H1 (cell line): ENCODE data around the gene FSCN2. TPM values are rescaled to one million over a fixed set of nuclear protein-coding genes. Genes with fewer than 3 reads are reported as not detected.

Experiments
- CTCF ChIA-PET: fragments of 300-600 bp; sonication (Branson Sonifier 250); formaldehyde crosslinking; loops from one replicate; lab custom pipeline; 2021; ENCODE audit not compliant: partially characterized antibody; lab: Charles Lee
- POLR2A ChIA-PET: fragments of 300-600 bp; sonication (Branson Sonifier 250); formaldehyde crosslinking; loops from one replicate; lab custom pipeline; 2021; ENCODE audit warnings: inconsistent platforms; ENCODE audit not compliant: partially characterized antibody; lab: Charles Lee
- DNase-seq, 2 experiments: peaks; one replicate each; pipeline versions ENCODE4 v3.0.0 to v3.0.0-alpha.2; 2010 to 2022; ENCODE audit warnings: low spot score in 2 of 2, low read depth in 1 of 2, mixed read lengths in 1 of 2
- FAIRE-seq: peaks from 2 replicates; lab custom pipeline; 2011; peaks lifted over from hg19 to GRCh38; lab: Jason Lieb, UNC
- H2AFZ ChIP-seq: 2 replicates; pipeline ENCODE4 v1.8.1; 2012; ENCODE audit warnings: low read length, inconsistent platforms
- H2AK5ac ChIP-seq: 2 replicates; pipeline ENCODE4 v1.6.1; 2013; ENCODE audit warnings: low read depth, low read length
- H2BK120ac ChIP-seq: replicated peaks from 2 replicates; pipeline ENCODE3; 2013; ENCODE audit warnings: low read depth, low read length, inconsistent platforms
- H2BK12ac ChIP-seq: 2 replicates; pipeline ENCODE4 v1.6.1; 2013; ENCODE audit warnings: low read depth, low read length
- H2BK15ac ChIP-seq: 2 replicates; pipeline ENCODE4 v1.6.1; 2013; ENCODE audit warnings: low read length
- H2BK20ac ChIP-seq: 2 replicates; pipeline ENCODE4 v1.6.1; 2013; ENCODE audit warnings: low read length
- H2BK5ac ChIP-seq: 2 replicates; pipeline ENCODE4 v1.6.1; 2013; ENCODE audit warnings: low read depth, low read length
- H3K14ac ChIP-seq: 2 replicates; pipeline ENCODE4 v1.6.1; 2013; ENCODE audit warnings: inconsistent platforms; ENCODE audit not compliant: insufficient read length
- H3K18ac ChIP-seq: 2 replicates; pipeline ENCODE4 v1.6.1; 2013; ENCODE audit warnings: low read length; ENCODE audit errors: extremely low read depth
- H3K23ac ChIP-seq: 2 replicates; pipeline ENCODE4 v1.6.1; 2013; ENCODE audit warnings: inconsistent platforms; ENCODE audit not compliant: insufficient read length
- H3K23me2 ChIP-seq: 2 replicates; pipeline ENCODE4 v1.6.1; 2013; ENCODE audit warnings: low read depth, low read length
- H3K27ac ChIP-seq: 2 replicates; pipeline ENCODE4 v1.6.1; 2011; ENCODE audit warnings: low read depth, low read length, inconsistent platforms
- H3K27me3 ChIP-seq, 4 experiments: replicated peaks in 1 of 4; 1 replicate in 1 of 4; 2 replicates in 3 of 4; pipeline versions ENCODE4 v1.6.1 to v1.8.1; 2011 to 2013; ENCODE audit warnings: low read length in 3 of 4, mild to moderate bottlenecking in 3 of 4, inconsistent platforms in 2 of 4, mixed read lengths in 2 of 4, moderate library complexity in 1 of 4; ENCODE audit not compliant: control insufficient read depth in 3 of 4, insufficient read depth in 3 of 4; ENCODE audit errors: extremely low read depth in 1 of 4
- H3K36me3 ChIP-seq, 4 experiments: 2 replicates each; pipeline versions ENCODE4 v1.6.1 to v1.8.1; 2011 to 2013; ENCODE audit warnings: mild to moderate bottlenecking in 4 of 4, low read length in 3 of 4, moderate library complexity in 2 of 4, control low read depth in 1 of 4, inconsistent platforms in 1 of 4; ENCODE audit not compliant: insufficient read depth in 4 of 4, control insufficient read depth in 2 of 4
- H3K4ac ChIP-seq: replicated peaks from 2 replicates; pipeline ENCODE3; 2013; ENCODE audit warnings: low read length, low read depth, mixed read lengths, inconsistent platforms; ENCODE audit not compliant: insufficient read length
- H3K4me1 ChIP-seq, 4 experiments: replicated peaks in 1 of 4; 1 replicate in 1 of 4; 2 replicates in 3 of 4; pipeline versions ENCODE4 v1.6.1 to v1.8.1; 2011 to 2013; ENCODE audit warnings: low read length in 3 of 4, inconsistent platforms in 2 of 4, mixed read lengths in 1 of 4; ENCODE audit not compliant: insufficient read depth in 4 of 4, control insufficient read depth in 3 of 4
- H3K4me2 ChIP-seq, 2 experiments: 2 replicates each; pipeline versions ENCODE4 v1.6.1 to v1.8.1; 2011 to 2013; ENCODE audit warnings: low read depth in 2 of 2, low read length in 2 of 2, control low read depth in 1 of 2, inconsistent platforms in 1 of 2, mild to moderate bottlenecking in 1 of 2; ENCODE audit not compliant: insufficient read depth in 1 of 2
- H3K4me3 ChIP-seq, 4 experiments: fragments of 200-600, 300-600 bp in 1 of 4; sonication (generic), shearing (Covaris generic), sonication (Bioruptor Twin) in 1 of 4; 2 replicates each; pipeline versions ENCODE4 v1.5.1 to v1.8.1; 2011 to 2016; ENCODE audit warnings: low read length in 4 of 4, low read depth in 3 of 4, control low read depth in 2 of 4, inconsistent platforms in 2 of 4, mild to moderate bottlenecking in 2 of 4, mixed read lengths in 1 of 4, moderate library complexity in 1 of 4; ENCODE audit not compliant: insufficient read depth in 2 of 4; ENCODE audit errors: extremely low read depth in 1 of 4
- H3K56ac ChIP-seq: replicated peaks from 2 replicates; pipeline ENCODE3; 2013; ENCODE audit warnings: low read depth, mild to moderate bottlenecking, mixed read lengths, low read length, inconsistent platforms; ENCODE audit not compliant: insufficient read length
- H3K79me1 ChIP-seq: 2 replicates; pipeline ENCODE4 v1.6.1; 2013; ENCODE audit warnings: low read depth, low read length, control low read depth
- H3K79me2 ChIP-seq, 2 experiments: 2 replicates each; pipeline versions ENCODE4 v1.6.1 to v1.8.1; 2012 to 2013; ENCODE audit warnings: low read length in 2 of 2, mild to moderate bottlenecking in 2 of 2, inconsistent platforms in 1 of 2; ENCODE audit not compliant: insufficient read depth in 2 of 2, control insufficient read depth in 1 of 2
- H3K9ac ChIP-seq, 4 experiments: replicated peaks in 1 of 4; 1 replicate in 1 of 4; 2 replicates in 3 of 4; pipeline versions ENCODE4 v1.6.1 to v1.8.1; 2011 to 2013; ENCODE audit warnings: low read depth in 3 of 4, low read length in 3 of 4, control low read depth in 2 of 4, mild to moderate bottlenecking in 2 of 4, moderate library complexity in 2 of 4, inconsistent platforms in 1 of 4; ENCODE audit errors: extremely low read depth in 1 of 4
- H3K9me3 ChIP-seq, 2 experiments: 2 replicates each; pipeline versions ENCODE4 v1.6.1 to v1.8.1; 2012 to 2013; ENCODE audit warnings: mild to moderate bottlenecking in 2 of 2, moderate library complexity in 2 of 2, control low read depth in 1 of 2, inconsistent platforms in 1 of 2, low read depth in 1 of 2, low read length in 1 of 2, mixed read lengths in 1 of 2; ENCODE audit not compliant: insufficient read depth in 2 of 2
- H4K20me1 ChIP-seq, 2 experiments: replicated peaks in 1 of 2; 2 replicates each; pipeline versions ENCODE3 to v1.8.1; 2011 to 2013; ENCODE audit warnings: inconsistent platforms in 2 of 2, low read length in 2 of 2, mild to moderate bottlenecking in 1 of 2; ENCODE audit not compliant: insufficient read depth in 2 of 2, control insufficient read depth in 1 of 2
- H4K5ac ChIP-seq: 2 replicates; pipeline ENCODE4 v1.6.1; 2013; ENCODE audit warnings: low read length, low read depth, mixed read lengths, inconsistent platforms; ENCODE audit not compliant: insufficient read length
- H4K8ac ChIP-seq: 2 replicates; pipeline ENCODE4 v1.8.0; 2013; ENCODE audit warnings: mild to moderate bottlenecking, moderate library complexity, low read length, inconsistent platforms; ENCODE audit not compliant: insufficient read depth; ENCODE audit errors: extremely low read depth
- H4K91ac ChIP-seq: replicated peaks from 2 replicates; pipeline ENCODE3; 2013; ENCODE audit warnings: low read length, mixed read lengths, inconsistent platforms; ENCODE audit not compliant: insufficient read length
- BACH1 ChIP-seq: IDR thresholded peaks from 2 replicates; pipeline ENCODE4 v1.6.1; 2012; ENCODE audit warnings: low read length, improper control_type of control experiment
- CEBPB ChIP-seq: IDR thresholded peaks from 2 replicates; pipeline ENCODE4 v1.6.1; 2012; ENCODE audit warnings: low read depth, low read length
- HDAC2 ChIP-seq, 2 experiments: fragments of 300-600 bp in 1 of 2; sonication (generic) in 1 of 2; IDR thresholded peaks; 2 replicates each; pipeline ENCODE4 v1.6.1; 2011 to 2012; ENCODE audit warnings: low read depth in 2 of 2, low read length in 2 of 2, mild to moderate bottlenecking in 2 of 2, moderate library complexity in 2 of 2, borderline replicate concordance in 1 of 2, inconsistent platforms in 1 of 2
- RXRA ChIP-seq: IDR thresholded peaks from 2 replicates; pipeline ENCODE4 v1.6.1; 2011; ENCODE audit warnings: low read depth, mild to moderate bottlenecking, low read length, moderate library complexity; ENCODE audit not compliant: insufficient read depth
- SUZ12 ChIP-seq: fragments of 200-600 bp; sonication (generic); IDR thresholded peaks from 2 replicates; pipeline ENCODE4 v1.6.1; 2012; ENCODE audit warnings: mild to moderate bottlenecking, inconsistent platforms, low read length, moderate library complexity, mixed read lengths
- polyA plus RNA-seq, 7 experiments: library from polyadenylated mRNA; depleted of rRNA in 3 of 7; stranded (reverse) in 5 of 7; unstranded in 2 of 7; fragments of >200 nt in 5 of 7; fragments of 200-250 nt in 2 of 7; gene quantifications; 1 replicate in 5 of 7; 2 replicates in 1 of 7; 4 replicates in 1 of 7; pipeline versions ENCODE4 v1.2.1 to v1.2.3, GENCODE V29; 2011 to 2013; ENCODE audit warnings: missing spikeins in 2 of 7, mixed read lengths in 2 of 7
- total RNA-seq: library from RNA; stranded (reverse); fragmentation: NEBNext Ultra II Directional; extraction: Animal tissue kit (Norgen Biotek cat#: 25700); gene quantifications from 2 replicates; pipeline ENCODE4 v1.2.1, GENCODE V29; 2021

Gene FSCN2
- total and polyA plus RNA-seq, 2 of the 8 experiments (the other 6 are each of a cell fraction or from before 2014, with no cell fraction given), result 0.18 to 0.30 TPM

DNA sequence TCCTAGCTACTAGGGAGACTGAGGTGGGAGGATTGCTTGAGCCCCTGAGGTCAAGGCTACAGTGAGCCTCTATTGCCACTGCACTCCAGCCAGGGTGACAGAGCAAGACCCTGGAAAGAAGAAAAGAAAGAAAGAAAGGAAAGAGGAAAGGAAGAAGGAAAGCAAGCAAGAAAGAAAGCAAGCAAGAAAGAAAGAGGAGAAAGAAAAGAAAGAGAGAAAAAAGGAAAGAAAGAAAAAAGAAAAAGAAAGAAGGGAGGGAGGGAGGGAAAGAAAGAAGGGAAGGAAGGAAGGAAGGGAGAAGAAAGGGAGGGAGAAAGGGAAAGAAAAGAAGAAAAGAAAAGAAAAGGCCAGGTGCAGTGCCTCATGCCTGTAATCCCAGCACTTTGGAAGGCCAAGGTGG lies 24.6 kb upstream of the FSCN2 start:
- Histone ChIP-seq H3K18ac (no peak overlapping the region), H3K79me2 (no peaks in the 10 kb centered on the region), H2BK5ac (no peak overlapping the region), H3K23me2 (no peaks in the 10 kb centered on the region), H4K20me1 (peaks cover 0 to under 1% of the 10 kb centered on the region in 2 experiments), H3K23ac (no peak overlapping the region), H3K4me3 (no peak overlapping the region), H2BK12ac (no peak overlapping the region), H3K4me2 (no peak overlapping the region), H3K56ac (no peak overlapping the region), H2BK20ac (no peak overlapping the region), H2AK5ac (no peak overlapping the region), H3K14ac (no peak overlapping the region), H3K4ac (no peak overlapping the region), H4K8ac (no peak overlapping the region), H3K36me3 (peaks cover 0 to 2% (median under 1%) of the 10 kb centered on the region in 4 experiments; a peak in 2 of 8 replicates), H2AFZ (no peak overlapping the region), H3K9me3 (no peaks in the 10 kb centered on the region), H4K91ac (no peak overlapping the region), H3K27ac (no peak overlapping the region), H2BK15ac (no peak overlapping the region), H4K5ac (no peak overlapping the region), H3K9ac (no peak overlapping the region), H3K4me1 (peaks cover 0 to 3% (median 2%) of the 10 kb centered on the region in 4 experiments; a peak in 3 of 7 replicates), H3K79me1 (no peaks in the 10 kb centered on the region), H3K27me3 (no peaks in the 10 kb centered on the region), H2BK120ac (no peak overlapping the region)
- ChIA-PET CTCF (interaction anchor here (0.6 to 1.4 kb wide), 2 partner anchors 35 to 99 kb away, joined by 3 read pairs; no protein-coding TSS in a partner anchor), POLR2A (interaction anchor here (30.5 to 35.8 kb wide), 2 partner anchors 7 to 12 kb away, joined by 1004 read pairs; partner anchors contain the start of genes ACTG1 and FSCN2)
- DNase-seq (no peak), FAIRE-seq (no peak)
- TF ChIP-seq SUZ12 (no peak), BACH1 (no peak), CEBPB (no peak), RXRA (no peak), HDAC2 (IDR thresholded peaks at IDR 0.05; ENCODE audit: borderline replicate concordance in 1 of 2, low read depth in 2 of 2, low read length in 2 of 2) (no peak)
